Measurements from ENCODE around the gene IFT25.

IFT25 gene

GRCh38 chr1:53959664-53960250 is 14.3 kb upstream of the IFT25 start:
- intact Hi-C loops (cut with DNase I) = no loop called here
- no peak for DNase-seq

- DNase-seq = no peak
Observed at GRCh38 chr1:53957194-53957818, 11.8 kb upstream of the IFT25 start.

GRCh38 chr1:53956308-53957168 is 11.0 kb upstream of the IFT25 start:
- DNase-seq = no peak
- intact Hi-C loops (cut with DNase I) = no loop called here

More at GRCh38 chr1:53957194-53957818, 11.8 kb upstream of the IFT25 start:
- intact Hi-C loops (cut with DNase I) = no loop called here

GRCh38 chr1:53954128-53954527 is 8.6 kb upstream of the IFT25 start:
- intact Hi-C loops (cut with DNase I) = no loop called here
- DNase-seq = no peak

- intact Hi-C loops (cut with DNase I) = no loop called here
- DNase-seq = no peak
Observed at GRCh38 chr1:53951697-53952096, 6.2 kb upstream of the IFT25 start.

- intact Hi-C loops (cut with DNase I) = loop anchor here (5.0 kb wide), 3 partner anchors 103 to 538 kb away; partner anchors contain the start of genes NDC1, TCEANC2 and TMEM59
- DNase-seq = peak in 4 of 10 donors; percentile 23 to 81 (median 34)
Observed at GRCh38 chr1:53949023-53949990, 3.8 kb upstream of the IFT25 start.

- intact Hi-C loops (cut with DNase I) = loop anchor here (5.0 kb wide), 3 partner anchors 104 to 539 kb away; partner anchors contain the start of genes NDC1, TCEANC2 and TMEM59
- no peak for DNase-seq
Observed at GRCh38 chr1:53948291-53948690, 2.8 kb upstream of the IFT25 start.

- no peak for DNase-seq
- intact Hi-C loops (cut with DNase I) = loop anchor here (5.0 kb wide), 3 partner anchors 105 to 540 kb away; partner anchors contain the start of genes NDC1, TCEANC2 and TMEM59
Observed at GRCh38 chr1:53947172-53947907, 1.8 kb upstream of the IFT25 start.

- peak in 1 of 10 donors; percentile 87 for DNase-seq
- intact Hi-C loops (cut with DNase I) = loop anchor here (1.0 to 5.0 kb wide), 4 partner anchors 57 to 541 kb away; partner anchors contain the start of genes NDC1, TCEANC2, TMEM59 and YIPF1
Observed at GRCh38 chr1:53946252-53947171, 1.0 kb upstream of the IFT25 start, which contains the start of gene LRRC42. Gene LRRC42, plus strand, starts transcription at chr1:53946350. Its CDS starts 5,650 bp downstream, at chr1:53952000.

GRCh38 chr1:53945183-53945432 is 391 bp downstream of the IFT25 start:
- intact Hi-C loops (cut with DNase I) = loop anchor here (5.0 kb wide), 3 partner anchors 107 to 542 kb away; partner anchors contain the start of genes NDC1, TCEANC2 and TMEM59
- DNase-seq = no peak

GRCh38 chr1:53944469-53945182 is 873 bp downstream of the IFT25 start:
- DNase-seq = no peak
- intact Hi-C loops (cut with DNase I) = loop anchor here (5.0 kb wide), 3 partner anchors 107 to 543 kb away; partner anchors contain the start of genes NDC1, TCEANC2 and TMEM59

GRCh38 chr1:53943490-53944043 is 1.9 kb downstream of the IFT25 start:
- intact Hi-C loops (cut with DNase I) = no loop called here
- DNase-seq = no peak

- no peak for DNase-seq
- intact Hi-C loops (cut with DNase I) = no loop called here
Observed at GRCh38 chr1:53943090-53943489, 2.4 kb downstream of the IFT25 start.

GRCh38 chr1:53942127-53942957 is 3.2 kb downstream of the IFT25 start:
- intact Hi-C loops (cut with DNase I) = no loop called here
- DNase-seq = no peak

GRCh38 chr1:53938136-53938830 is 7.2 kb downstream of the IFT25 start:
- no peak for DNase-seq
- intact Hi-C loops (cut with DNase I) = no loop called here

GRCh38 chr1:53936430-53936829 is 9.1 kb downstream of the IFT25 start:
- no peak for DNase-seq
- intact Hi-C loops (cut with DNase I) = no loop called here

Data from posterior cingulate gyrus (tissue), 11 donors.